CD4-positive, alpha-beta T cell treated with Interleukin-6 at 100 ng/mL for 8 hours (primary cell): Measurements from ENCODE around the gene HS3ST3A1.

ENCODE experiments used
- DNase-seq: peaks from one replicate; pipeline ENCODE4 v3.0.0-alpha.2; 2020; ENCODE audit warnings: mixed read lengths, low spot score

The HS3ST3A1 gene

GRCh38 chr17:13598353-13599167 lies 3.2 kb downstream of the HS3ST3A1 start:
- DNase-seq: no peak

- peak; percentile 44 for DNase-seq
These were observed 3.9 kb downstream of the HS3ST3A1 start for GRCh38 chr17:13597723-13598347.

- no peak for DNase-seq
These were observed 5.3 kb downstream of the HS3ST3A1 start for GRCh38 chr17:13596241-13596923.

GRCh38 chr17:13595599-13595899 lies 6.2 kb downstream of the HS3ST3A1 start:
- no peak for DNase-seq

GRCh38 chr17:13594762-13595598 lies 6.7 kb downstream of the HS3ST3A1 start:
- DNase-seq: peak; percentile 83

GRCh38 chr17:13594310-13594709 lies 7.4 kb downstream of the HS3ST3A1 start:
- DNase-seq: no peak

- DNase-seq: no peak
These were observed 8.0 kb downstream of the HS3ST3A1 start for GRCh38 chr17:13593757-13594156.

- DNase-seq: no peak
These were observed 8.5 kb downstream of the HS3ST3A1 start for GRCh38 chr17:13593021-13593751.

- DNase-seq: no peak
These were observed 9.3 kb downstream of the HS3ST3A1 start for GRCh38 chr17:13592427-13592826.

- DNase-seq: no peak
These were observed 11.3 kb downstream of the HS3ST3A1 start for GRCh38 chr17:13590441-13590840.

- DNase-seq: no peak
These were observed 12.1 kb downstream of the HS3ST3A1 start for GRCh38 chr17:13589658-13590057.

GRCh38 chr17:13587487-13588338 lies 14.0 kb downstream of the HS3ST3A1 start:
- no peak for DNase-seq

GRCh38 chr17:13584701-13585080 lies 17.0 kb downstream of the HS3ST3A1 start:
- no peak for DNase-seq

- DNase-seq: no peak
These were observed 17.6 kb downstream of the HS3ST3A1 start for GRCh38 chr17:13583996-13584700.

- DNase-seq: no peak
These were observed 18.8 kb downstream of the HS3ST3A1 start for GRCh38 chr17:13582776-13583547.

- no peak for DNase-seq
These were observed 19.8 kb downstream of the HS3ST3A1 start for GRCh38 chr17:13581925-13582324.

- no peak for DNase-seq
These were observed 20.9 kb downstream of the HS3ST3A1 start for GRCh38 chr17:13580790-13581189.

GRCh38 chr17:13576661-13577526 lies 24.8 kb downstream of the HS3ST3A1 start:
- no peak for DNase-seq
